Transverse colon (tissue), 3 donors: Measurements from ENCODE around the gene RAB3C.

Experiments used
- CTCF ChIP-seq, 5 experiments: fragments of 200-600 bp in 3 of 5; fragments of 450-650 bp in 2 of 5; sonication (generic) in 3 of 5; IDR thresholded peaks; 1 replicate in 2 of 5; 2 replicates in 3 of 5; pipeline ENCODE4 v1.5.1; 2016 to 2017; ENCODE audit warnings: antibody characterized with exemption in 5 of 5, inconsistent platforms in 3 of 5, mild to moderate bottlenecking in 2 of 5, moderate library complexity in 1 of 5
- EP300 ChIP-seq: sonication (generic); formaldehyde crosslinking; IDR thresholded peaks from one replicate; pipeline ENCODE4 v1.6.1; 2017; ENCODE audit warnings: antibody characterized with exemption, low read depth
- POLR2A ChIP-seq: fragments of 450-650 bp; IDR thresholded peaks from one replicate; pipeline ENCODE4 v1.6.1; 2016; ENCODE audit warnings: antibody characterized with exemption, mild to moderate bottlenecking, moderate library complexity

GRCh38 chr5:58776559-58776958 is 193.7 kb downstream of the RAB3C start:
- no peak for TF ChIP-seq EP300
- no peak for TF ChIP-seq POLR2A
- no peak for TF ChIP-seq CTCF (IDR thresholded peaks at IDR 0.05)
